H1 (cell line): Measurements from ENCODE around the gene DAPK1.

Source experiments
- CTCF ChIP-seq, 3 experiments: IDR thresholded peaks; 1 replicate in 2 of 3; 2 replicates in 1 of 3; pipeline versions ENCODE4 v1.5.1 to v1.6.1; 2011; ENCODE audit warnings: low read length in 3 of 3, mild to moderate bottlenecking in 3 of 3, inconsistent platforms in 2 of 3, low read depth in 1 of 3, moderate library complexity in 1 of 3; ENCODE audit not compliant: insufficient read depth in 1 of 3; ENCODE audit errors: control extremely low read depth in 1 of 3
- EZH2 ChIP-seq: fragments of 200-600 bp; sonication (generic); IDR thresholded peaks from 2 replicates; pipeline ENCODE4 v1.7.1; 2012; ENCODE audit warnings: low read depth, mild to moderate bottlenecking, moderate library complexity, low read length, inconsistent platforms; ENCODE audit not compliant: severe bottlenecking
- JUN ChIP-seq: IDR thresholded peaks from 2 replicates; pipeline ENCODE4 v1.6.1; 2011; ENCODE audit warnings: low read depth, mild to moderate bottlenecking, improper control_type of control experiment, low read length
- KDM1A ChIP-seq: fragments of 200-600, 300-600 bp; sonication (generic); IDR thresholded peaks from 2 replicates; pipeline ENCODE4 v1.7.1; 2016; ENCODE audit warnings: mild to moderate bottlenecking, low read length, borderline replicate concordance
- KDM5A ChIP-seq: fragments of 200-600 bp; IDR thresholded peaks from 2 replicates; pipeline ENCODE4 v1.7.1; 2012; ENCODE audit warnings: mild to moderate bottlenecking, low read length, inconsistent platforms, mixed read lengths
- MAFK ChIP-seq: IDR thresholded peaks from 2 replicates; pipeline ENCODE4 v1.6.1; 2012; ENCODE audit warnings: low read depth, mild to moderate bottlenecking, improper control_type of control experiment, low read length
- MAX ChIP-seq: IDR thresholded peaks from 2 replicates; pipeline ENCODE4 v1.6.1; 2012; ENCODE audit warnings: inconsistent platforms
- POLR2A ChIP-seq, 2 experiments: IDR thresholded peaks; 1 replicate in 1 of 2; 2 replicates in 1 of 2; pipeline ENCODE4 v1.6.1; 2011; ENCODE audit warnings: low read depth in 2 of 2, low read length in 2 of 2, mild to moderate bottlenecking in 2 of 2; ENCODE audit errors: control extremely low read depth in 1 of 2
- POLR2AphosphoS5 ChIP-seq: IDR thresholded peaks from 2 replicates; pipeline ENCODE4 v1.6.1; 2011; ENCODE audit warnings: low read depth, low read length
- SP1 ChIP-seq: IDR thresholded peaks from 2 replicates; pipeline ENCODE4 v1.6.1; 2011; ENCODE audit warnings: low read depth, low read length
- YY1 ChIP-seq: IDR thresholded peaks from 2 replicates; pipeline ENCODE4 v1.6.1; 2011; ENCODE audit warnings: low read depth, mild to moderate bottlenecking, low read length
- TF ChIP-seq, protein P1 (sequence below): IDR thresholded peaks from 2 replicates; pipeline ENCODE4 v1.6.1; 2011; ENCODE audit warnings: low read depth, mild to moderate bottlenecking, low read length; ENCODE audit not compliant: insufficient read depth

GRCh38 chr9:87677776-87678587 is 180.3 kb downstream of the DAPK1 start:
- no peak for TF ChIP-seq MAFK
- TF ChIP-seq CTCF (IDR thresholded peaks at IDR 0.05; ENCODE audit: control extremely low read depth in 1 of 3, insufficient read depth in 1 of 3, low read depth in 1 of 3, low read length in 3 of 3): no peak
- no peak for TF ChIP-seq YY1
- TF ChIP-seq POLR2AphosphoS5: no peak
- TF ChIP-seq KDM5A: no peak
- TF ChIP-seq POLR2A (IDR thresholded peaks at IDR 0.05; ENCODE audit: control extremely low read depth in 1 of 2, low read depth in 2 of 2, low read length in 2 of 2): no peak
- TF ChIP-seq KDM1A: no peak
- TF ChIP-seq MAX: no peak
- TF ChIP-seq EZH2: no peak
- no peak for TF ChIP-seq JUN
- TF ChIP-seq, protein P1, sequence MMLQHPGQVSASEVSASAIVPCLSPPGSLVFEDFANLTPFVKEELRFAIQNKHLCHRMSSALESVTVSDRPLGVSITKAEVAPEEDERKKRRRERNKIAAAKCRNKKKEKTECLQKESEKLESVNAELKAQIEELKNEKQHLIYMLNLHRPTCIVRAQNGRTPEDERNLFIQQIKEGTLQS: no peak
- no peak for TF ChIP-seq SP1
